NCI-H524 (cell line): ENCODE measurements around the gene RET.

Source experiments
- DNase-seq, 2 experiments: peaks; one replicate each; lab custom pipeline; 2025; lab: John Stamatoyannopoulos, UW

RET gene

GRCh38 chr10:43108951-43109350, 32.1 kb downstream of the RET start:
- no peak for DNase-seq

GRCh38 chr10:43109671-43110249, 32.9 kb downstream of the RET start:
- DNase-seq, result peak in 1 of 2 experiments; percentile 10

GRCh38 chr10:43110338-43111071, 33.6 kb downstream of the RET start:
- no peak for DNase-seq

GRCh38 chr10:43111101-43111500, 34.2 kb downstream of the RET start:
- no peak for DNase-seq

- no peak for DNase-seq
Observed at GRCh38 chr10:43111921-43112607, 35.2 kb downstream of the RET start.

GRCh38 chr10:43112608-43112961, 35.7 kb downstream of the RET start:
- no peak for DNase-seq

- DNase-seq, result no peak
Observed at GRCh38 chr10:43113201-43114087, 36.6 kb downstream of the RET start.

- no peak for DNase-seq
Observed at GRCh38 chr10:43114088-43114742, 37.3 kb downstream of the RET start.

GRCh38 chr10:43114743-43115611, 38.1 kb downstream of the RET start:
- no peak for DNase-seq

- DNase-seq, result no peak
Observed at GRCh38 chr10:43115881-43116595, 39.2 kb downstream of the RET start.

- no peak for DNase-seq
Observed at GRCh38 chr10:43116596-43116995, 39.7 kb downstream of the RET start.

- DNase-seq, result no peak
Observed at GRCh38 chr10:43117031-43117776, 40.3 kb downstream of the RET start.

- no peak for DNase-seq
Observed at GRCh38 chr10:43117777-43118583, 41.1 kb downstream of the RET start.

- DNase-seq, result no peak
Observed at GRCh38 chr10:43118631-43119415, 42.0 kb downstream of the RET start.

- DNase-seq, result no peak
Observed at GRCh38 chr10:43119416-43120115, 42.7 kb downstream of the RET start.

GRCh38 chr10:43120116-43120928, 43.5 kb downstream of the RET start:
- no peak for DNase-seq
